ENCODE data around the gene AACS. TPM values are rescaled to one million over a fixed set of nuclear protein-coding genes. Genes with fewer than 3 reads are reported as not detected.

The AACS gene
- total and polyA plus RNA-seq, 3 experiments from 2014 or later, result 11.8 to 16.7 (median 16.1) TPM

DNA sequence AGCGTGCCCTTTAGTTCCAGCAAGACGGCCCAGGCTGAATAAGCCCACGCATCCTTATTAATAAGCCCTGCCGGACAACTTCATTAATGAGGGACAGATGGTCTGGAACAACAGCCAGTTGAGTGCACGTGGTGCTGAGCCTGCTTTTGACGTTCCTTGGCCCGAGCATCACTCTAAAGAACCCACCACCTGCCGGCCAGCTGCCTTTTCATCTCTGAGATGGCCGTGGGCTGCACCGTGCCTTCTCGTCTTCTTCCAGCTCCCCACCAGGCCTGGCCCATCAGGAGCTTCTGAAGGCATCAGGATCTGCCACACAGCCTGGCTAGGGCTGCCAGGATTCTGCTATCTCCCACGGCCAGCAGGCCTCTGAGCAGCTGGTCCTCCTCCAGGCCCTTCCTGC is 80.0 kb downstream of the AACS start:
- peaks cover 0 to 7% (median 0%) of the 10 kb centered on the region in 3 donors for H3K36me3 Mint-ChIP-seq
- Histone ChIP-seq H3K36me3 (ENCODE audit: insufficient read depth, low read length) (no peaks in the 10 kb centered on the region), H3K9me3 (ENCODE audit: low read length) (no peaks in the 10 kb centered on the region), H3K4me1 (ENCODE audit: insufficient read depth, low read length) (no peaks in the 10 kb centered on the region), H3K27ac (ENCODE audit: low read depth, low read length) (no peak overlapping the region), H3K4me3 (ENCODE audit: low read length) (no peak overlapping the region), H3K27me3 (ENCODE audit: insufficient read depth, low read length, poor library complexity, severe bottlenecking) (no peaks in the 10 kb centered on the region)
- peaks cover 0 to 3% (median 0%) of the 10 kb centered on the region in 5 donors for H3K9me3 Mint-ChIP-seq
- CTCF ChIA-PET, result no interaction called here
- no peak overlapping the region for H3K27ac Mint-ChIP-seq
- peaks cover under 1 to 10% of the 10 kb centered on the region in 2 donors for H3K27me3 Mint-ChIP-seq
- no peaks in the 10 kb centered on the region for H3K4me1 Mint-ChIP-seq
- no peak overlapping the region for H3K4me3 Mint-ChIP-seq
- POLR2A ChIA-PET, result no interaction called here
- no peak for DNase-seq

DNA sequence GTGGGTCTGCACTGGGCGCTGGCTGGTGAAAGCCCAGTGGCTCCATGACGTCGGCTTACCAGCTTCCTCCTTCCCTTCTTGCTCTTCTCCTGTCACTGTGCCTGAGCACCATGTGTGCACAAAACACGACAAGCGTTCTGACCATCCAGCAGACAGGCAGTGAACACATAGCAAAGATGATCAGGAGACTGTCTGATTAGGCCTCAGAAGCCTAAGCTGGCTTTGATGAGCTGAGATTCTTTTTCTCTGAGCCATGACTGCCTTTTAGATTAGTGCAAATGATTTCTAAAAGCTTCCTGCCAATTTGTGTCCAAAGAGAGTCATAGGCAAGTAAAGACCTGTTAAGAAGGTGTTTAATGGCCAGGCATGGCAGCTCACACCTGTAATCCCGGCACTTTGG is 83.1 kb downstream of the AACS start:
- POLR2A ChIA-PET, result no interaction called here
- Mint-ChIP-seq H3K27me3 (peaks cover 2 to 10% of the 10 kb centered on the region in 2 donors), H3K4me3 (no peak overlapping the region)

DNA sequence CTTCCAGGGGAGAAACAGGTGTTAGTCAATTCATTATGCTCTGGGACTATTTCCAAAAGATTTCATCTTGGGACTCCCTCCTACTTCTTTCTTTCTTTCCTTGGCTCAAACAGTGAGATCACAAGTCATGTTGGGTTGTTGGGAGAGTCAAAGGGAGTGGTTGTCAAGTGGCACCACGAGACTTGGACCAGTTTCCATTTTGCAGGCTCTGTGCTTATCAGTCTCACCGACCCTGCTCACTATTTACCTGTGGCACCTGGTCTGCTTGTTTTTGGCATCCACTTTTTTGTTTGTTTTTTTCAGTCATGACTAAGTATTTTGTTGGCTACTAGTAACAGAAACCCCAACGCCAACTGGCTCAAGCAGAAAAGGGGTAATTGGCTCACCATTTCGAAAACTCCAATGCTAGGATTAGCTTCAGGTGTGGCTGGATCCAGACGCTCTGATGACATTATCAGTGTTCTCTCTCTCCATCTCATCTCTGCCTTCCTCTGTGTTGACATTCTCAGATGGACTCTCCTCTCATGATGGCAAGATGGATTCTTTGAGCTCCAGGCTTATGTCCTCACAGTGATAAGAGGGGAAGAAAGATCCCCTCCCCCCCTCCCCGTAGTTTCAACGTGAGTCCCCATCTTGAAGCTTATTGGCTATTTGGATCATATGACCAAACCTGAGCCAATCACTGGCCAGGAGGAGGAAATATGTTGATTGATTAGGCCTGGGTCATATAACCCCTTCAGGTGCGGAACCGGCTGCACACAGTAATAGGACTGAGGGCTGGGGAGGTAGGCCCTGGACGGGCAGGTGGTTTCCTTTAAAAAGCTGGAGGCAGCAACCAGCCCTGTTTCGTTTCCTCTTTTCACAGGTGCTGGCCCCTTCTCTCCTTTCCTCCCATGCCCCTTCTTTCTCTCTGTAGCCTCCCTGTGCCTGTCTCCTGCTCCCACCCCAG is 84.2 kb downstream of the AACS start:
- no peak overlapping the region for H3K27ac Mint-ChIP-seq
- H3K9me3 ChIP-seq (ENCODE audit: low read length), result no peaks in the 10 kb centered on the region
- POLR2A ChIA-PET, result no interaction called here
- H3K36me3 Mint-ChIP-seq, result no peaks in the 10 kb centered on the region
- no peak overlapping the region for H3K4me3 ChIP-seq (ENCODE audit: low read length)
- CTCF ChIA-PET, result no interaction called here
- no peaks in the 10 kb centered on the region for H3K4me1 Mint-ChIP-seq
- H3K27ac ChIP-seq (ENCODE audit: low read depth, low read length), result no peak overlapping the region
- H3K27me3 ChIP-seq (ENCODE audit: insufficient read depth, low read length, poor library complexity, severe bottlenecking), result no peaks in the 10 kb centered on the region
- peaks cover 2 to 10% of the 10 kb centered on the region in 2 donors for H3K27me3 Mint-ChIP-seq
- peaks cover 0 to 3% (median 0%) of the 10 kb centered on the region in 5 donors for H3K9me3 Mint-ChIP-seq
- no peak overlapping the region for H3K4me3 Mint-ChIP-seq
- no peaks in the 10 kb centered on the region for H3K4me1 ChIP-seq (ENCODE audit: insufficient read depth, low read length)
- no peaks in the 10 kb centered on the region for H3K36me3 ChIP-seq (ENCODE audit: insufficient read depth, low read length)
- no peak for DNase-seq

More for the DNA sequence above, 83.1 kb downstream of the AACS start:
- DNase-seq, result no peak
- no peaks in the 10 kb centered on the region for H3K36me3 ChIP-seq (ENCODE audit: insufficient read depth, low read length)
- Mint-ChIP-seq H3K4me1 (no peaks in the 10 kb centered on the region), H3K9me3 (peaks cover 0 to 3% (median 0%) of the 10 kb centered on the region in 5 donors), H3K27ac (no peak overlapping the region), H3K36me3 (no peaks in the 10 kb centered on the region)
- H3K27me3 ChIP-seq (ENCODE audit: insufficient read depth, low read length, poor library complexity, severe bottlenecking), result no peaks in the 10 kb centered on the region
- no peaks in the 10 kb centered on the region for H3K9me3 ChIP-seq (ENCODE audit: low read length)
- H3K4me1 ChIP-seq (ENCODE audit: insufficient read depth, low read length), result no peaks in the 10 kb centered on the region
- H3K4me3 ChIP-seq (ENCODE audit: low read length), result no peak overlapping the region
- H3K27ac ChIP-seq (ENCODE audit: low read depth, low read length), result no peak overlapping the region
- CTCF ChIA-PET, result no interaction called here

DNA sequence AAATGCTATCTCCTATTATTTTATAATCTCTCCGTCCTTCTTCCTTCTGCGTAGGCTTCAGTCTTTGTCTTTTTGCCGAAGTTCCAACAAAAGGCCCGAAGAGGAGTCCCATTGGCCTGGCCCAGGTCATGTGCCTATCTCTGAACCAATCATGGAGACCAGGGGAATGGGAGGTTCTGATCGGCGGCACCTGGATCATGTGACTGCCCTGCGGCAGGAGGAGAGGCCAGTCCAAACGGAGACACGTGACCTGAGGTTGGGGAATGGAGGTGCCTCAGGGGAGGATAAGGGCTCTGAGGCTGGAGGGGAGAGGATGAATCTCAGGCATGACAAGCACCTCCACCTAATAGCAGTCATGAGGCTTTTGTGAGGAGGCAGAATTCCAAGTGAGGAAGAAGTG is 86.0 kb downstream of the AACS start:
- Mint-ChIP-seq H3K27me3 (peaks cover 2 to 10% of the 10 kb centered on the region in 2 donors), H3K9me3 (peaks cover 0 to 3% (median 0%) of the 10 kb centered on the region in 5 donors), H3K4me3 (no peak overlapping the region), H3K27ac (no peak overlapping the region), H3K4me1 (no peaks in the 10 kb centered on the region), H3K36me3 (no peaks in the 10 kb centered on the region)
- Histone ChIP-seq H3K4me3 (ENCODE audit: low read length) (no peak overlapping the region), H3K27ac (ENCODE audit: low read depth, low read length) (no peak overlapping the region), H3K27me3 (ENCODE audit: insufficient read depth, low read length, poor library complexity, severe bottlenecking) (no peaks in the 10 kb centered on the region), H3K4me1 (ENCODE audit: insufficient read depth, low read length) (no peaks in the 10 kb centered on the region), H3K9me3 (ENCODE audit: low read length) (no peaks in the 10 kb centered on the region), H3K36me3 (ENCODE audit: insufficient read depth, low read length) (no peaks in the 10 kb centered on the region)
- CTCF ChIA-PET, result no interaction called here
- POLR2A ChIA-PET, result no interaction called here
- no peak for DNase-seq

DNA sequence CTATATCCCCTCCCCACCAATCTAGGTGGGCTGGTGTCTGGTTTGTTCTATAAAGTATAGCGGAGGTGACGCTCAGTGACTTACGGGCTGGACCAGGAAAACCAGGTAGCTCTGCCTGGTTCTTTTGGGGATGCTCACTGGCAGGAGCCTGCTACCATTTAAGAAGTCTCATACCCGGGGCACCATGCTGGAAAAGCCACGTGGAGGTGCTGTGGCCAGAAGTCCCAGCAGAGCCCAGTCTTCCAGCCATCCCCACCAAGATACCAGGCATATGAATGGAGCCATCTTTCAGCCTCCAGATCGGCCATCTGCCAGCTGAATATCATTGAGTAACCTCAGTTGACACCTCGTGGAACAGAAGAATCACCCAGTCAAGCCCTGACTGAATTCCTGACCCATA is 87.2 kb downstream of the AACS start:
- H3K4me1 ChIP-seq (ENCODE audit: insufficient read depth, low read length), result no peaks in the 10 kb centered on the region
- H3K27me3 ChIP-seq (ENCODE audit: insufficient read depth, low read length, poor library complexity, severe bottlenecking), result no peaks in the 10 kb centered on the region
- Mint-ChIP-seq H3K9me3 (peaks cover 0 to 2% (median 0%) of the 10 kb centered on the region in 5 donors), H3K4me1 (no peaks in the 10 kb centered on the region), H3K4me3 (no peak overlapping the region), H3K36me3 (no peaks in the 10 kb centered on the region), H3K27me3 (peaks cover 2% of the 10 kb centered on the region in 2 donors), H3K27ac (no peak overlapping the region)
- CTCF ChIA-PET, result no interaction called here
- H3K27ac ChIP-seq (ENCODE audit: low read depth, low read length), result no peak overlapping the region
- POLR2A ChIA-PET, result no interaction called here
- no peaks in the 10 kb centered on the region for H3K9me3 ChIP-seq (ENCODE audit: low read length)
- H3K4me3 ChIP-seq (ENCODE audit: low read length), result no peak overlapping the region
- no peaks in the 10 kb centered on the region for H3K36me3 ChIP-seq (ENCODE audit: insufficient read depth, low read length)
- no peak for DNase-seq

DNA sequence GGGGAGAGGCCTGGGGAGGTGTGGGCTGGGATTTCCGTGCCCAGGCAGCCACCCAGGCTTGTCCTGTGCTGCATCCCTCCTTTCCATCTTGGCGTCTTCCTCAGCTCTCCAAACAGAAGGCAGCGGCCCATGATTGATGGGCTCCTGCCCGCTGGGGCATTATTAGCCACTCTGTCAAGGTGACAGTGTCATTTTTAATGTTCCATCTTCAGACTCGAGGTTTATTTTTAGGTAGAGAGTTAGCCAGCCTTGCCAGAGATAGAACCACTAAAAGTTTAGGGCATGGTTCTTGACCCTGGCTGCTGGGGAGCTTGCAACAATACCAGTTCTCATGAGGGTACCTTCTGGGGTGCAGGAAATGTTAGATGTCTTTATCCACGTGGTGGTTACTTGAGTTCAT is 90.1 kb downstream of the AACS start:
- POLR2A ChIA-PET, result no interaction called here
- H3K27me3 ChIP-seq (ENCODE audit: insufficient read depth, low read length, poor library complexity, severe bottlenecking), result no peaks in the 10 kb centered on the region
- no peak overlapping the region for H3K27ac Mint-ChIP-seq

DNA sequence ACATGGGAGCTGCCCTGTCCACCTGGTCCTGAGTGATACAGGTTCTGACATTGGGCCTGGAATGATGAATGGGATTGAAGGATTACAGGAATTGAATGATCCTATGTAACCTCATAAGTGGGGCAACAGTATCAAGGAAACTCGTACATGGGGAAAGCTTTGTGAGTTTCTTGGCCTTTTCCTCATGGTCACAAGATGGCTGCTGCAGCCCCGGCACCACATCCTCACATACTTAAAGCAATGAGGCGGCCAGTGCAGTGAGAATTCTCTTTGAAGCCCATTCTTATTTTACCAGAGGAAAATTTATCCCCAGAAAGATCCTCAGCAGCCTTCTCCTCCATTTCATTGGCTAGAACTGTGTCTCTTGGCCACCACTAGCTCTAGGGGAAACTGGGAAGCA is 91.9 kb downstream of the AACS start:
- H3K27ac ChIP-seq (ENCODE audit: low read depth, low read length), result no peak overlapping the region
- ChIA-PET CTCF (interaction anchor here (1.6 kb wide), 1 partner anchor 10 kb away, joined by 3 read pairs; no protein-coding TSS in a partner anchor), POLR2A (no interaction called here)
- no peak overlapping the region for H3K4me3 ChIP-seq (ENCODE audit: low read length)
- no peaks in the 10 kb centered on the region for H3K36me3 ChIP-seq (ENCODE audit: insufficient read depth, low read length)
- Mint-ChIP-seq H3K27me3 (peaks cover 0 to 3% of the 10 kb centered on the region in 2 donors), H3K9me3 (peaks cover 0 to 5% (median 0%) of the 10 kb centered on the region in 5 donors), H3K27ac (no peak overlapping the region), H3K4me3 (no peak overlapping the region), H3K36me3 (no peaks in the 10 kb centered on the region), H3K4me1 (no peaks in the 10 kb centered on the region)
- H3K9me3 ChIP-seq (ENCODE audit: low read length), result no peaks in the 10 kb centered on the region
- DNase-seq, result no peak
- no peaks in the 10 kb centered on the region for H3K27me3 ChIP-seq (ENCODE audit: insufficient read depth, low read length, poor library complexity, severe bottlenecking)
- H3K4me1 ChIP-seq (ENCODE audit: insufficient read depth, low read length), result no peaks in the 10 kb centered on the region

More for the DNA sequence above, 90.1 kb downstream of the AACS start:
- no peak for DNase-seq
- H3K9me3 ChIP-seq (ENCODE audit: low read length), result no peaks in the 10 kb centered on the region
- Mint-ChIP-seq H3K27me3 (peaks cover 0 to 1% of the 10 kb centered on the region in 2 donors), H3K4me3 (no peak overlapping the region), H3K9me3 (peaks cover 0 to 5% (median 0%) of the 10 kb centered on the region in 5 donors), H3K4me1 (no peaks in the 10 kb centered on the region), H3K36me3 (no peaks in the 10 kb centered on the region)
- no peak overlapping the region for H3K4me3 ChIP-seq (ENCODE audit: low read length)
- no peaks in the 10 kb centered on the region for H3K36me3 ChIP-seq (ENCODE audit: insufficient read depth, low read length)
- no peaks in the 10 kb centered on the region for H3K4me1 ChIP-seq (ENCODE audit: insufficient read depth, low read length)
- CTCF ChIA-PET, result no interaction called here
- no peak overlapping the region for H3K27ac ChIP-seq (ENCODE audit: low read depth, low read length)

DNA sequence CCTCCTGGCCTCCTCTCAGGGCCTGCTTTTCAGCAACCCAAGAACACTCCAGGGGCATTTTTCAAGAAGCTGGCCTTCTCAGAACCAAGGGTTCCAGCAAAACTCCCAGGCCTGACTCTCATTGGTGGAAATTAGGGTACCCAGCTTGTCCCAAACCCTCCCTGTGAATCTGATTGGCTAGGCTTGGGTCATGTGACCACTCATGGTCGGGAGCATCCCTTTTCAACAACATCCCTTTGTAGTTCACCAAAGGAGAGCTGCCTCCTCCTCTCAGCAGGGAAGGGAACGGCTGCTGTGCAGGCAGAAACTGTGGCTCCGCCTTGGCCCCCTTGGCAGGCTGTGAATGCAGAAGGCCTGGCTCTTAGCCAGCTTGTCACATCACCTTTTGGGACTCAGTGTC is 94.5 kb downstream of the AACS start:
- Histone ChIP-seq H3K36me3 (ENCODE audit: insufficient read depth, low read length) (no peaks in the 10 kb centered on the region), H3K27ac (ENCODE audit: low read depth, low read length) (no peak overlapping the region), H3K9me3 (ENCODE audit: low read length) (no peaks in the 10 kb centered on the region), H3K4me3 (ENCODE audit: low read length) (no peak overlapping the region), H3K27me3 (ENCODE audit: insufficient read depth, low read length, poor library complexity, severe bottlenecking) (no peaks in the 10 kb centered on the region), H3K4me1 (ENCODE audit: insufficient read depth, low read length) (no peaks in the 10 kb centered on the region)
- H3K4me3 Mint-ChIP-seq, result no peak overlapping the region
- H3K4me1 Mint-ChIP-seq, result no peaks in the 10 kb centered on the region
- POLR2A ChIA-PET, result no interaction called here
- DNase-seq, result no peak
- H3K27me3 Mint-ChIP-seq, result peaks cover 3 to 4% of the 10 kb centered on the region in 2 donors
- H3K27ac Mint-ChIP-seq, result no peak overlapping the region
- CTCF ChIA-PET, result no interaction called here
- H3K36me3 Mint-ChIP-seq, result no peaks in the 10 kb centered on the region
- peaks cover 0 to 5% (median 0%) of the 10 kb centered on the region in 5 donors for H3K9me3 Mint-ChIP-seq

Measured in CD8-positive, alpha-beta memory T cell (primary cell).